Peyer's patch (tissue), 4 donors: ENCODE data around the gene SIRPA. TPM values are rescaled to one million over a fixed set of nuclear protein-coding genes. Genes with fewer than 3 reads are reported as not detected.

Source experiments
- DNase-seq, 3 donors: peaks; one replicate each; pipeline ENCODE4 v3.0.0-alpha.2; 2017 to 2019
- H3K27ac ChIP-seq, 4 donors: fragments of 200-600 bp; sonication (generic); one replicate each; pipeline ENCODE4 v1.5.1; 2016 to 2019
- H3K27me3 ChIP-seq, 2 donors: fragments of 200-600 bp; sonication (generic); one replicate each; pipeline ENCODE4 v1.5.1; 2019
- H3K36me3 ChIP-seq, 3 donors: fragments of 200-600 bp; sonication (generic); one replicate each; pipeline ENCODE4 v1.5.1; 2016 to 2019
- H3K4me1 ChIP-seq, 4 donors: fragments of 200-600 bp; sonication (generic); one replicate each; pipeline ENCODE4 v1.5.1; 2016 to 2019
- H3K4me3 ChIP-seq, 4 donors: fragments of 200-600 bp; sonication (generic); 1 replicate in 3 of 4; 2 replicates in 1 of 4; pipeline ENCODE4 v1.5.1; 2016 to 2019; ENCODE audit warnings: mild to moderate bottlenecking in 1 of 4
- H3K9me3 ChIP-seq, 4 donors: fragments of 200-600 bp; sonication (generic); one replicate each; pipeline ENCODE4 v1.5.1; 2016 to 2019; ENCODE audit warnings: mild to moderate bottlenecking in 1 of 4
- CTCF ChIP-seq, 6 experiments: fragments of 450-650 bp in 4 of 6; fragments of 200-600 bp in 2 of 6; sonication (generic) in 1 of 6; IDR thresholded peaks; one replicate each; pipeline ENCODE4 v1.5.1; 2017 to 2019; ENCODE audit warnings: antibody characterized with exemption in 6 of 6, mild to moderate bottlenecking in 3 of 6, moderate library complexity in 1 of 6
- POLR2A ChIP-seq, 2 donors: fragments of 450-650 bp; IDR thresholded peaks; one replicate each; pipeline ENCODE4 v1.5.1; 2017; ENCODE audit warnings: antibody characterized with exemption in 2 of 2, mild to moderate bottlenecking in 2 of 2, moderate library complexity in 2 of 2
- total RNA-seq, 4 donors: library from RNA; depleted of rRNA; stranded (reverse); fragments of >200 nt; gene quantifications; one replicate each; pipeline ENCODE4 v1.1.0, GENCODE V29; 2016

The SIRPA gene
- total RNA-seq, 4 donors from 2014 or later, result 18.2 to 38.2 (median 26.3) TPM

- H3K4me3 ChIP-seq, result no peak overlapping the region
- H3K9me3 ChIP-seq, result no peaks in the 10 kb centered on the region
- peaks cover 0 to 5% (median 0%) of the 10 kb centered on the region in 4 donors for H3K4me1 ChIP-seq
- H3K36me3 ChIP-seq, result no peaks in the 10 kb centered on the region
- H3K27ac ChIP-seq, result no peak overlapping the region
- no peak for DNase-seq
- TF ChIP-seq CTCF (IDR thresholded peaks at IDR 0.05) (no peak), POLR2A (IDR thresholded peaks at IDR 0.05) (no peak)
- H3K27me3 ChIP-seq, result no peaks in the 10 kb centered on the region
These were observed 6.3 kb upstream of the SIRPA start for GRCh38 chr20:1888796-1889463.

GRCh38 chr20:1890469-1891262, 4.5 kb upstream of the SIRPA start:
- Histone ChIP-seq H3K27me3 (no peaks in the 10 kb centered on the region), H3K4me1 (peaks cover 0 to 10% (median 0%) of the 10 kb centered on the region in 4 donors), H3K4me3 (no peak overlapping the region), H3K27ac (no peak overlapping the region), H3K36me3 (no peaks in the 10 kb centered on the region), H3K9me3 (no peaks in the 10 kb centered on the region)
- TF ChIP-seq POLR2A (IDR thresholded peaks at IDR 0.05), result no peak
- no peak for TF ChIP-seq CTCF (IDR thresholded peaks at IDR 0.05)
- DNase-seq, result no peak

- H3K27ac ChIP-seq, result no peak overlapping the region
- no peaks in the 10 kb centered on the region for H3K27me3 ChIP-seq
- H3K4me1 ChIP-seq, result peaks cover 0 to 16% (median 4%) of the 10 kb centered on the region in 4 donors
- H3K4me3 ChIP-seq, result no peak overlapping the region
- TF ChIP-seq POLR2A (IDR thresholded peaks at IDR 0.05), result no peak
- TF ChIP-seq CTCF (IDR thresholded peaks at IDR 0.05), result no peak
- no peaks in the 10 kb centered on the region for H3K9me3 ChIP-seq
- H3K36me3 ChIP-seq, result no peaks in the 10 kb centered on the region
- DNase-seq, result no peak
These were observed 3.7 kb upstream of the SIRPA start for GRCh38 chr20:1891263-1892118.

GRCh38 chr20:1892119-1892385, 3.2 kb upstream of the SIRPA start:
- H3K4me3 ChIP-seq, result no peak overlapping the region
- H3K9me3 ChIP-seq, result no peaks in the 10 kb centered on the region
- DNase-seq, result no peak
- TF ChIP-seq CTCF (IDR thresholded peaks at IDR 0.05) (no peak), POLR2A (IDR thresholded peaks at IDR 0.05) (no peak)
- no peaks in the 10 kb centered on the region for H3K27me3 ChIP-seq
- H3K36me3 ChIP-seq, result no peaks in the 10 kb centered on the region
- H3K27ac ChIP-seq, result no peak overlapping the region
- peaks cover 0 to 22% (median 7%) of the 10 kb centered on the region in 4 donors for H3K4me1 ChIP-seq

GRCh38 chr20:1893721-1894470, 1.3 kb upstream of the SIRPA start:
- Histone ChIP-seq H3K27me3 (no peaks in the 10 kb centered on the region), H3K4me1 (peaks cover 0 to 23% (median 14%) of the 10 kb centered on the region in 4 donors), H3K36me3 (no peaks in the 10 kb centered on the region), H3K4me3 (peak overlapping the region; percentile 66 to 90 (median 79)), H3K27ac (peak overlapping the region; percentile 76 to 94 (median 87)), H3K9me3 (no peaks in the 10 kb centered on the region)
- peak in 2 of 3 donors; percentile 48 to 80 for DNase-seq
- no peak for TF ChIP-seq POLR2A (IDR thresholded peaks at IDR 0.05)
- no peak for TF ChIP-seq CTCF (IDR thresholded peaks at IDR 0.05)
